CD4-positive, alpha-beta T cell treated with Interleukin-6 for 4 hours (primary cell): ENCODE data around the gene DNAH6.

Experiments used
- DNase-seq: peaks from one replicate; pipeline ENCODE4 v3.0.0-alpha.2; 2020; ENCODE audit warnings: mixed read lengths

The DNAH6 gene

DNA sequence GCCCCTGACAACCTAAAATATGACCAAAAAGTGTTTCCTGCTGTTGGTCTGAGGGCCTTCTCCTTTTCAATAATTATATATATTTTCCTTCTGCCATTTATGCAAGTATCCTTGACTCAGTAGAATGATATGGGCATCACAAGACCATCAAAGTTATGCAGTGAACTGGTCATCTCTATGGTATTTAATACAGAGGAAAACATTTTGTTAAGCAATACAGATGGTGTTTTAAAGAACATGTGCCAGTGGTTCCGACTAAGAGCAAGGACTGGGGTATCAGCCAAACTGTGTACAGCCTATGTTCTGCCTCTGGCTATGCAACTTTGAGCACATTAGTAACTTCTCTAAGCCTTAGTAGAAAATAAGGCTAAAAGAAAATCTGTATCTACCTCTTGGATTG is 185.6 kb downstream of the DNAH6 start:
- DNase-seq: no peak

DNA sequence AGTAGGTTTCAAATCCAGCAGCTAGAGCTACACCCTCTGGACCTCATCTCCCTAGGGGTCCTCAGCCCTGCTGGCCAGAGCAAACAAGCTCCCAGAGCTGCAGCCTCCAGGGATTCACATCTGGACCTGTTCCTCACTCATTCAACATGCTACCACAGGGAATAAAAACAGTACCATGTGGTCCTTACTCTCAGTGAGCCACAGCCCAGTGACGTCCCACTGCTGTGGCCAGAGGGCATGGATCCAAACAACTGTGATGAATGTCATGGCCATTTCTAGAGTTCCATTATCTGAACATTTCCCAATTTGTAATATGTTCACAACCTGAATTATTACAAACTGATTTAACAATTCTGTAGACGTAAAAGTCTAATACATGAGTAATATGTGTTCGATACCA is 186.6 kb downstream of the DNAH6 start:
- no peak for DNase-seq

DNA sequence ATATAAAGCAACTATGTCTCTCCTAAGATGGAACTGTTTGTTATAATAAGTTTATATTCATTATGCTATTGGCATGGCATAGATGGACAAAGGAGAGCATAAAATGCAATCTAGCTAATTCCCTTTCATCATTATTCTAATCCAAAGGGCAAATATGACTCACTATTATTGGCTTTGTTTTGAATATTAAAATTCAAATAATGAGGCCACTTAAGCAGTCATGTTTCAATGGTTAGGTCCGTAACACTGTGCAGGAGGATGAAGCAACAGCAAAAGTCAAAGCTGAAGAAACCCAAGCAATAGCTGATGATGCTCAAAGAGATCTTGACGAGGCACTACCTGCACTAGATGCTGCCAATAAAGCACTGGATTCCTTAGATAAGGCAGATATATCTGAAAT is 187.5 kb downstream of the DNAH6 start:
- DNase-seq: no peak

DNA sequence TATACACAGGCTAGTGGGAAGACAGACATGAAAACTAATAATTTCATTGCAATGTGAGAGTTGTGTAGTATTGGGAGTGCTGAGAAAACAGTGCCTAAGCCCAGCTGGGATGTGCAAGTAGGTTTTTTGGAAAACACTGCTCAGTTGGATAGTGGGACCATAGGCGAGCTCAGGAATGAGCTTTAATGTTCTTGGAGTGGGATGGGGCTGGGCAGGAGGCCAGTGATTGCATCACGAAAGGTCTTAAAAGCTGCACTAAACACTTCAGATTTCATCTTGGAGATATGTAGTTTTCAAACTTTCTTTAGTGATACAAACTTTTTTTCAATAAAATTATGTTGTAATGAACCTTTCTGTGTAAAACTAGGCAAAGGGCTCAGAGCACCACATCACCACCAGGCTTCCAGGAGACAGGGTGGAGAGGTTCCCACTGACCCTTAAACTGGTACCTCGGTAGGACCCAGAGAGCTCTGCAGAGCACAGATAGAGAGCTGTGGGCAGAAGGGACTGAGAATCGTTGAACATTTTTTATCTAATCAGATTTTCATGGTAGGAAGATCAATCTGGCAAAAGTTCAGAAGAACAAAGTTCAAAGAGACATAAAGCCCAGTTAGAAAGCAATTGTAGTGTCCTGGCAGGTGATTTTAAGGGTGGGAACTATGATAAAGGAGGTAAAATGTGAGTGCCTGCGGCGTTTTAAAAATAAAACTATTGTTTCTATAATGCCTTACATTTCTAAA is 188.4 kb downstream of the DNAH6 start:
- no peak for DNase-seq

DNA sequence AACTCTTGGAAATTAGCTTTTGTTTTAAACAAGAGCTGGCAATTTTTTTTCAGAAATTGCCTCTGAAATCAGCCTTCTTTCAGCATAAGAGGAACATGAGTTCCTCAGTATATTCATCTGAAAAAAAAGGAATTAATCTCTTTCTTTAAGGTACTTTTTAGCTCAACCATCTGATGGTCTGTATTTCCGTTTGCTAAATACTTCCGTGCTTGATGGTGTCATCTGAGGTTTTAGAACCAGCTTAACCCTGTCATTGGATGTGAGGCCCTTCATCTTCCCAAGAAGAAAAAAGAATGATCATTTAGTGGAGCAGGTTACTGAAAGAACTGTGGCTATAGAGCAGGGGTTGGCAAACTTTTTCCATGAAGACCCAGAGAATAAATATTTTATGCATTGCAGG is 189.6 kb downstream of the DNAH6 start:
- DNase-seq: no peak

DNA sequence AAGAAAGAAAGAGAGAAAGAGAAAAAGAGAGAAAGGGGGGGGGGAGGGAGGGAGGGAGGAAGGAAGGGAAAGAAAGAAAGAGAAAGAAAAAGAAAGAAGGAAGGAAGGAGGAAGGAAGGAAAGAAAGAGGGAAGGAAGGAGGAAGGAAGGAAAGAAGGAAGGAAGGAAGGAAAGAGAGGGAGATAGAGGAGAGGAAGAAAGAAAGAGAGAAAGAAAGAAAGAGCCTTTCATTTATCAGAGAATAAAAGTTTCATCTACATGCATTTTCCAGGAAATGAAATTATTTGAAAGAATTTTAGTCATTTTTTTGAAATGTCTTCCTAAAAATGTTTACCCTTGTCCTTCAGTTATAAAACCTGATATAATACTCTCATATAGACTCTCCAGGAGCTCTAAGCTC is 192.1 kb downstream of the DNAH6 start:
- no peak for DNase-seq

DNA sequence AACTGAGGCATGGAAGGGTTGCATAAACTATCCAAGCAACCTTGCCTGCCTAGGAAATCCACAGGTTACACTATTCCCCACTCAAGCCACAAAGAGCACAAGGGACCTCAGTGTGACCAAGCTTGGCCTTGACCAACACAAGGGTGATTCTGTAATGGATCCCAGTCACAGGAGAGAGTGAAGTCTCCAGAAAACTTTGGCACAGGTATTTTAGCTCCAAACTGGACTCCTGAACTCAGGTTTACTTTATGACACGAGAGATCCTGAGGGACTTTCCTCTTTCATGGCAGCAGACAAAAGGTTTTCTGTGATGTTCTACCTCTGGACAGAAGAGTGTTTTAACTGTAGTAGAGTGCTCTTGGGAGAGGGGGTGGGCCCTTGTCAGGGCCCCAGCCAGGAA is 195.4 kb downstream of the DNAH6 start:
- no peak for DNase-seq

DNA sequence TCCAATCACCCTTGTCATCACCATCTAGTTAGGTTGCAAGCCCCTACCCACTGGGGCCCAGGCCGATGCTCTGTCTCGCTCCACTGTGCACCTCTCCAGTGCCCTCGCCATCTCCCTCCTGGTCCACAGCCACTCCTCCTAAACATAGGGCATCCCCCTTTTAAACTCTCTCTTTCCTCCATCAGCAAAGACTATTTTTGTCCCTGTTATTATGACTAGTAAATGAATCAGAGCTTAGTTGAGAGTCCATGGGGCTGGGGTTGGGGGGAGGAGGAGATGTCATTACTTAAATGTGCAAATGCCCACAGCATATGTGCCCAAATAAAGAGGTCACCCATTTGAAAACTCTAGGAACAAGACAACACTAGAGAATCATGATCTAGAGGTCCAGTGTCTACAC is 197.1 kb downstream of the DNAH6 start:
- DNase-seq: no peak

DNA sequence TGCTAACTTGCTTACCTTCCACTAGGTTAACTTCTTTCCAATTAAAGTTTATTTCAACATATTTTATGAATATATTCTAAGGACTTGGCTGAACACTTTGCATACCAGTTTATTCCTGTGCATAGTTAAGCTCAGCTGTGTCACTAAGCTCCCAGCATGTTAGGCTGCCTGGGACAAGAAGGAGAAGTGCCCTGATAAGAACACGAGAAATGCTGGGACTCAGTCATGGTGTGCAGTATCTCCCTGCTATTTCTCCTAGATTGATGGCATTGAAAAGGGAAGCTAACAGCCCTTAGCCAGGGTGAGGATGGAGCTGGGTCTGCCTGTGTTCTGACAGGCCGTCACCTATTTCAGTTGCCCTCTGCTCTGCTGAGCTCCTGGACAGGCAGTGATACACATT is 200.3 kb downstream of the DNAH6 start:
- no peak for DNase-seq

DNA sequence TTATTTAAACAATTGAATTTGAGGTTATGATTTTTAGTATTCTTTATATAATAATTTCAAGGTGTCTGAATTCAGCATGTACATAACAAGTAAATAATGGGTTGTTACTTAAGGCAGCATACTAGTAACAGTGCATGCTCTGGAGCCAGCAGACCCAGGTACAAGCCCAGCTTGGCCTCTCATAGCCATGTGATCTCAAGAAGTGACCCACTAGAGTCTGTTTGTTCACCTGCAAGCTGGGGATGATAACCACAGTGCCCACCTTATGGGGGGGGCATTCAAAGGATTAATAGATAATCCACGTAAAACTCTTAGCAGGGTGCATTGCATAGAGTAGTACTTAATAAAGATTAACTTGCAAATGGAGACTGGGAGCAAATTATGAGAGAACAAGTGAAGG is 201.0 kb downstream of the DNAH6 start:
- no peak for DNase-seq

DNA sequence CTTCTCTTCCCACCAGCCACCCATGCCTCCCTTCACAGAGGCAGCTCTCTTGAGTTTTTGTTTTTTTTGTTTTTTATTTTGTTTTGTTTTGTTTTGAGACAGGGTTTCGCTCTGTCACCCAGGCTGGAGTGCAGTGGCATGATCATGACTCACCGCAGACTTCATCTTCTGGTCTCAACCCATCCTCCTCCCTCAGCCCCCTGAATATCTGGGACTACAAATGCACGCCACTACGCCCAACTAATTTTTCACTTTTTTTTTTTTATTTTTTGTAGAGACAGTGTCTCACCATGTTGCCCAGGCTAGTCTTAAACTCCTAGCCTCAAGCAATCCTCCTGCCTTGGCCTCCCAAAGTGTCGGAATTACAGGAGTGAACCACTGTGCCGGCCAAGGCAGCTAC is 203.1 kb downstream of the DNAH6 start:
- peak; percentile 23 for DNase-seq

DNA sequence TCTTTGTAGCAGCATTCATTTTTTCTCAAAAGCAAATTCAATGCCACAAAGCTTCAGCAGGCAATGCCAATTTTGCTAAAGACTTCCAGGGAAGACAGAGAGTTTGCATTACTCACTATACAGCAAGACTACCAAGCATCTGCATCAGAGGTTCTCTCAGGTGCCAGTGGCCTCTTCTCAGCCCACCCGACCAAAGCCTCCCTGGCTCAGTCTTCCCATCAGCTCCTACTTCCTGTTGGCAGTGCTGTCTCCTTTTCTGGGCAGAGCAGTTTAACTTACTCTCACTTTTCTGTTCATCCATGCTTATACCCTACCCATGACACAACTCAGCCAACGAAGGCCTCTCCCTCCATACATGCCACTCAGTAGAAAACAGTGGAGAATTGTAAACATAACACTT is 207.5 kb downstream of the DNAH6 start:
- no peak for DNase-seq

DNA sequence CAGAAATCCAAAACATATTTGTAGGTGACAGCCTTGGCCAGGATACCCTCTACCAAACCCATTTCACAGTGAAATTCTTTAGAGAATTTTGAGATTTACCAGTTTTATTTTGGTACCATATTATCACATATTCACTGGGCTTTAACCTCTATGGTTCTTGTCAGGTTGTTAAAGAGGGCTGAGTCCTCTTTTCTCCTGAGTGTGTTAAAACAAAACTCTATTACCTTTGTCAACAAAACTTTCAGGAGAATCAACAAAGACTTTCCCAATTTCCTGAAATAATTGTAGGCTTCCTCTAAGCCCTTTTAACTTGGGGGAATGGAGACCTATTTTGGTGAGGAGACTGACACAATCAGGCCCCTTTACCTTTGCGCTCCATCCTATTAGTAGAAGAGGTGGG is 209.4 kb downstream of the DNAH6 start:
- no peak for DNase-seq

DNA sequence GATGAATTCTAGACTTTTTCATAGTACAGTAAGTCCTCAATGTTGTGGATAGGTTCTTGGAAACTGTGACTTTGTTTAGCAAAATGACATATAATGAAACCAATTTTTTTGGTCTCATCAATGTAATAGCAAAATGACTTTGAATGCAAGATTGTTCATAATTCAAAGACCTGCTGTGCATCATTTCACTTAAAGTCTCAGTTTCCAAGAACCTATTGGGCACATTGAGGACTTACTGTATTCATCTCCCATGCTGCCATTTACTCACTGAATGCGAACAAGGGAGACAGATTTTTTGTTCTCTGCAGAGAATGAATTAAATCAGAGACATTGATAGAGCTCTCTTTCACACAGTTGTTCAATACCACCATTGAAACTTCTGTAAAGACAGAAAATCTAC is 211.0 kb downstream of the DNAH6 start:
- no peak for DNase-seq

DNA sequence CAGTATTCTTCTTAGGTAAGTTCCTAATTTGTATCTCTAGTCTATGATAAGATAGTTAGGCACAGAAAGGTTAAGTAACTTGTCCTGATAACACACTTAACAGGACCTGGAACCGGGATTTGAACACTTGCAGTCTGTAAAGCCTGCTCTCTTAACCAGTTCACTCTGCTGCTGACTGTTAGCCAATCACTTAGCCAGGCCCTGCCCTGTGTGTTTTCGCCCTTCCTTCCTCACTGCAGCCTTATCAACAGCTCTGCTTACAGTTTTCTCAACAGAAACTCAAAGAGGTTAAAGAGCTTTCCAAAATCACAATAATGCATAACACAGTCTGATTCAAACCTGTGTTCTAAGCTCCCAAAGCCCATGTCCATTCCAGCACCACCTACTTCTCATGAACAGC is 212.9 kb downstream of the DNAH6 start:
- no peak for DNase-seq

DNA sequence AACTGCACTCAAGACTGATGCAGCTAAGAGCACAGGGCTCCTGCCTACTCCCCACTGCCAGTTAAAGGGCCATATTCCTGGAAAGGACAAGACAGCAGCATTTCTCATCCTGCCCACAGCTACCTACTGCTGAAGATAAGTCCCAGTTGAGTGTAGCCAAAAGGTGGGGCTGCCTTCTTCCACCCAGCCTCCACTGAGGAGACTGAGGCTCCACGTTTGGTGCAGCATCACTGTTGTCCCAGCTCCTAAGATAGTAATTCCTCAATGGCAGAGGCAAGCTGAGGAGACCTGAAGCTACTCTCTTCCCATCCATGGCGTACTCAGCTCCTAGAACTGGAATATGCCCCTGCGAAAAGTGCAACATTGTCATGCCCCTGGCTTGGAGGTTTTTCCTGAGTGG is 214.9 kb downstream of the DNAH6 start:
- no peak for DNase-seq

DNA sequence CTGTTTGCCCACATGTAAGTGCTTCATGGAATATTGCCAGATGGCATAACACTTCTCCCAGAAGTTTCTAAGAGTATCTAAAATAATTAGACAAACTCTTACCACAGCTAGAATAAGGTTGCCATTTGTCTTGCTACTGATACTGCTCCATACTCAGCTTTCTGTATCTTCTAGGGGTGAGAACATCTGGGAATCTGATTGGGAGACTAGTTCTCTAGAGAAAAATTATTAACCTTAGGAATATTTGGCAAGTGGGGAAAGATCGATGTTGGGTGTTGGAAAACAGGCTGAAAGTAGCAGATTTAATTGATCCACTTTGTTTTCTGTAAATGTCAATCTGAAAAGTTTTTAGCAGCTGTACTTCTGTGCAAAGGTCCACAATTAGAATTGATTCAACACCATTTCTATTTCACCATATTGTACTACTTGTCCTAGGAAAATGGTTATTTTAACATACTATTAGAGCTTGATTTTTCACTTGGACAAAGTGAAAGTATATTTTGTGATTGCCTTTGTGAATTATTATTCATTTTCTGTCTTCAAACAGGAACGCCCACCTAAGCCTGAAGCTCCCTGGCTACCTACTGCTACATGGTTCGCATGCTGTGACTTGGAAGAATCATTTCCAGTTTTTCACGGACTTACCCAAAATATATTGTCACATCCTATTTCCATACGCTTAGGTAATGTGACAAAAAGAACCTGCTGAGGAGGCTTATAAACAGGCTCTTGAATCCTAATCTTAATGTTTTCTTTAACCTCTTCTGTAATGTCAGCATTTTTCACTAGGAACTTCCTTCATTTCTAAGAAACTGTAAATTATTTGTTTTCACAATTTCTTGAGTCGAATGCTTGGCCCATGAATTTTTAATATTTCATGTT is 216.8 kb downstream of the DNAH6 start:
- no peak for DNase-seq

DNA sequence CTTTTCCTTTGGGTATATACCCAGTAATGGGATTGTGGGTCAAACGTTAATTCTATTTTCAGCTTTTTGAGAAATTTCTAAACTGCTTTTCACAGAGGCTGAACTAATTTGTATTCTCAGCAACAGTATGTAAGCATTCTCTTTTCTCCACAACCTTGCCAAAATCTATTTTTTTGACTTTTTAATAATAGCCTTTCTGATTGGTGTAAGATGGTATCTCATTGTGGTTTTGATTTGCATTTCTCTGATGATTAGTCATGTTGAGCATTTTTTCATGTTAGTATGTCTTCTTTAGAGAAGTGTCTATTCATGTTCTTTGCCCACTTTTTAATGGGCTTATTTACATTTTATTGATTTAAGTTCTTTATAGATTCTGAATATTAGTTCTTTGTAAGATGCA is 219.1 kb downstream of the DNAH6 start:
- no peak for DNase-seq

DNA sequence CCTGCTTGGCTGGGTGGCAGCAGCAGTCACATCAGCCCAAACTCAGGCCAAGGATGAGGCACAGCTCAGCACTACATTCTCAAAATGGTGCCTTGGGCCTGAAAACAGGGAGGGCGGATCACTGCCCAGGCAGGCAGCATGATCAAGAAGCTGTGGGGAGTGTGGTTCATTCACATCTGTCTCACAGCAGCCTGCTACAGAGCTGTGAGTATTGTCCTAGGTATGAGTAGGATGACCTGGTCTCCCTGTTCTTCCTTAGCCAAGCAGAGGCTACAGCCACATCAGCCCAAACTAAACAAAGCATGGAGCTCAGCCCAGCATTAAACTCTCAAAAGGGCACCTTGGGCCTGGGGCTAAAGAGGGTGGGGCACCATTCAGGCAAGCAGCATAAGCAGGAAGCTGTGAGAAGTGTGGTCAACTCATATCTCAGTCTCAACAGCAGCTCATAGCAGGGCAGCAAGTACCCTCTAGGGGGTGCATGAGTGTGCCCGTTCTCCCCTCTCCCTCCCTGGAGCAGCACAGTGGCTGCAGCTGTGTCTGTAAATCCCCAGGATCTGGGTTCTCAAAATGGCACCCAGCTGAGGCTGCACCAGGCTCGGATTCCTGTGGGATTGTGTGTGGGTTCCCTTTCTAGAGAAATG is 225.0 kb downstream of the DNAH6 start:
- peak; percentile 63 for DNase-seq

DNA sequence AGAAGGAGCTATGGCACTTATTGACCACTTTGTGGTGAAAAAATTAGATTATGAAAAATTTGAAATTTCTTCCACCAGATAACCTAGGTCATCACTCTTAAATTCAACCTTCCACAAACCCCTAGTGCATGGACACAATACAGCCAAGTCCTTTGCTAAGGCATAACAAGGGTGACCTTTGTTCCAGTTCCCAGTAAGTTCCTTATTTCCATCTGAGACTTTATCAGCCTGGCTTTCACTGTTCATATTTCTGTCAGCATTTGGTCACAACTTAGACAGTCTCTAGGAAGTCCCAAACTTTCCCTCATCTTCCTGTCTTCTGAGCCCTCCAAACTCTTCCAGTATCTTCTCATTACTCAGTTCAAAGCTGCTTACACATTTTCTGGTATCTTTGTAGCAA is 232.0 kb downstream of the DNAH6 start:
- no peak for DNase-seq

DNA sequence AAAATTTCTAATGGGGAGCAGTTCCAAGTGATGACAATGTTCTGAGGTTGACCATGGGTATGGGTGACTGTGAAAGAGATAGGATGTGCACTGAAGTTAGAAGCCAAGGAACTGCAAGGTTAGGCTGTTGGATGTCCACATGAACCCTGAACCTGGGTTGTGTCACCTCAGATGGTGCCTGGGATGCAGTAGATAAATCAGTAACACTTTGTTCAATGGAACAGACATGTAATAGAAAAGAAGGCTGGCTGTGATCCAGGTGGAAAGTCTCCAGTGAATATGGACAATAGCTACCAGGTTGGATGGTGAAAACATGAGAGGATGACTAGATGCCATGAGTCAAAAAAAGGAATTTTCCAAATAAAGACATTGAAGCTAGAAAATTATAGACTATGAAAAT is 233.1 kb downstream of the DNAH6 start:
- DNase-seq: no peak

DNA sequence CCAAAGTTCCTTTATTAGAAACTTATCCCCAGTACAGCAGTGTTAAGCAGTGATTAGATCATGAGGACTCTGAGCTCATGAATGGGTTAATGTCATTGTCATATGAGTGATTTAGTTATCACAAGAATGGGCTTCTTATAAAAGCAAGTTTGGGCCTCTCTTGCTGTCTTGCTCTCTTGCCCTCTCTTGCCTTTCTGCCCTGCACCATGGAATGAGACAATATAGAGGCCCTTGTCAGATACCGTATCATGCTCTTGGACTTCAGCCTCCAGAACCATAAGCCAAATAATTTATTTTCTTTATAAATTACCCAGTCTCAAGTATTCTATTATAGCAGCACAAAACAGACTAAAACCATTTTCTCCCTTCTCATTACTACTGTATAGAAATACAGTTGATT is 238.8 kb downstream of the DNAH6 start:
- no peak for DNase-seq

DNA sequence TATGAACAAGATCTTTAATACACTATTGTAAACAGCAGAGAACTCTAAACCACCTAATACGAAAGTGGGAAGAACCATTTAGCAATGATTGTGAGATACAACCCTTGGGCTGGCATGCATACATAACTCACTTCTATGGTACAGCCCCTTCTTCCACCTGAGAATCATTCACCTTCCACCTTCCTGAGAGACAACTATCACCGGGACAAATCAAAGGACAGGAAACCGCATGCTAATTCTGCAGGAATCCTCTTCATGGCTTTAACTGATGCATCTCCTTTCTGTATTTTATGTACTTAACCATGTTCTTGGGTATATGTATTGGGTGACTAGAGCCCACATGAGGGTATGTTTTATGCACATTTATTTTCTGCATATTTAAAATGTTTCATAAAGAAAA is 241.3 kb downstream of the DNAH6 start:
- no peak for DNase-seq

DNA sequence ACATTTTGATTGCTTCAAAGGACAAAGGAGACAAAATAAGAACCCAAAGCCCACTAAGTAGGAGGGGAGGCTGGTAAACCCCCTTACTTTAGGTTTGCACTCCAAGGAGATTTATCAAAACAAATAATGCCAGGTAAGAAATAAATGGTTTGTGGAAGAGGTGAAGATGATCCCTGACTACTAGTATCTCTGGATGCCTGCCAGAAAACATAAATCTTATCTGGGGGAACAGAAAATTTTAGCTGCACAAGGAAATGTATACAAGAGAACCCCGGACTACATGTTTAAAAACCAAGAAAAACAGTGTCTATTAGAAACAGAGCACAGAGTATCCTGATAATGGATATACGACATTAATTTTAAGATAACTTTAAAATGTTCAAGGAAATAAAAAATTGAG is 250.5 kb downstream of the DNAH6 start:
- no peak for DNase-seq
